K562 (cell line): Measurements from ENCODE around the gene OPA3. TPM values are rescaled to one million over a fixed set of nuclear protein-coding genes. Genes with fewer than 3 reads are reported as not detected.

Experiments
- ATAC-seq: fragments of 200-7000 bp; cut with Tn5 transposase; 3 replicates; pipeline ENCODE4 v1.9.1; 2020; ENCODE audit warnings: moderate library complexity
- BruUV-seq: library from RNA; stranded (reverse); fragments of 400-500 nt; replicated peaks from 2 replicates; lab custom pipeline; 2021; lab: Mats Ljungman, UMichigan
- CTCF ChIA-PET: fragments of 300-600 bp; formaldehyde crosslinking; extraction: SDS; loops from one replicate; lab custom pipeline; 2021; ENCODE audit warnings: low intra/inter-chr PET ratio; lab: Yijun Ruan, JAX
- POLR2A ChIA-PET: fragments of 300-600, 350-650 bp; sonication (Branson Sonifier 250); formaldehyde crosslinking; extraction: SDS; loops from one replicate; lab custom pipeline; 2021; ENCODE audit warnings: antibody characterized with exemption, inconsistent platforms; lab: Yijun Ruan, JAX
- DNase-seq, 4 experiments: peaks; one replicate each; pipeline versions ENCODE4 v3.0.0 to v3.0.0-alpha.2; 2011 to 2018; ENCODE audit warnings: low spot score in 3 of 4, mixed read lengths in 3 of 4; ENCODE audit errors: extremely low read depth in 1 of 4
- FAIRE-seq: peaks from 2 replicates; lab custom pipeline; 2011; peaks lifted over from hg19 to GRCh38; lab: Jason Lieb, UNC
- H2AFZ ChIP-seq: 2 replicates; pipeline ENCODE4 v1.6.0; 2011; ENCODE audit warnings: low read depth, low read length, control low read depth, inconsistent platforms
- H3K27ac ChIP-seq: fragments of 200-600 bp; 3 replicates; pipeline ENCODE4 v1.8.0; 2011; ENCODE audit warnings: low read depth, mild to moderate bottlenecking, control low read depth, inconsistent platforms, low read length, moderate library complexity, mixed read lengths; ENCODE audit errors: extremely low read depth
- H3K27me3 ChIP-seq, 2 experiments: fragments of 300-600 bp in 1 of 2; 2 replicates in 1 of 2; 3 replicates in 1 of 2; pipeline versions ENCODE4 v1.6.0 to v1.8.0; 2011; ENCODE audit warnings: inconsistent platforms in 2 of 2, low read length in 2 of 2, mild to moderate bottlenecking in 1 of 2, mixed read lengths in 1 of 2, moderate library complexity in 1 of 2; ENCODE audit not compliant: control insufficient read depth in 2 of 2, insufficient read depth in 2 of 2
- H3K36me3 ChIP-seq: fragments of 300-600 bp; 3 replicates; pipeline ENCODE4 v1.8.0; 2011; ENCODE audit warnings: mild to moderate bottlenecking, low read length, inconsistent platforms; ENCODE audit not compliant: control insufficient read depth, insufficient read depth
- H3K4me1 ChIP-seq, 2 experiments: fragments of 200-600 bp in 1 of 2; replicated peaks in 1 of 2; 2 replicates in 1 of 2; 3 replicates in 1 of 2; pipeline versions ENCODE4 v1.5.1 to v1.8.0; 2011; ENCODE audit warnings: inconsistent platforms in 2 of 2, low read length in 2 of 2, mild to moderate bottlenecking in 1 of 2, mixed read lengths in 1 of 2, moderate library complexity in 1 of 2; ENCODE audit not compliant: control insufficient read depth in 2 of 2, insufficient read depth in 2 of 2
- H3K4me2 ChIP-seq: 2 replicates; pipeline ENCODE4 v1.6.1; 2011; ENCODE audit warnings: low read length, control low read depth, inconsistent platforms, mixed read lengths; ENCODE audit not compliant: insufficient read depth
- H3K4me3 ChIP-seq: fragments of 200-600 bp; sonication (generic), shearing (Covaris generic); 2 replicates; pipeline ENCODE4 v1.5.1; 2016; ENCODE audit warnings: control low read depth, inconsistent platforms
- H3K79me2 ChIP-seq: fragments of 200-600 bp; 3 replicates; pipeline ENCODE4 v1.8.0; 2011; ENCODE audit warnings: low read length, inconsistent platforms; ENCODE audit not compliant: control insufficient read depth, insufficient read depth
- H3K9ac ChIP-seq, 2 experiments: 2 replicates each; pipeline versions ENCODE4 v1.6.0 to v1.6.1; 2011; ENCODE audit warnings: low read depth in 2 of 2, low read length in 2 of 2, control low read depth in 1 of 2, inconsistent platforms in 1 of 2, mild to moderate bottlenecking in 1 of 2, mixed read lengths in 1 of 2; ENCODE audit not compliant: insufficient read depth in 1 of 2
- H3K9me1 ChIP-seq: one replicate; pipeline ENCODE4 v1.6.0; 2011; ENCODE audit warnings: inconsistent platforms, mild to moderate bottlenecking, low read length, moderate library complexity; ENCODE audit not compliant: control insufficient read depth, insufficient read depth
- H3K9me3 ChIP-seq: replicated peaks from 2 replicates; pipeline ENCODE4 v1.5.1; 2011; ENCODE audit warnings: low read depth, low read length, inconsistent platforms; ENCODE audit not compliant: control insufficient read depth, insufficient read depth
- H4K20me1 ChIP-seq: replicated peaks from 2 replicates; pipeline ENCODE4 v1.6.1; 2011; ENCODE audit warnings: low read length, inconsistent platforms, mixed read lengths; ENCODE audit not compliant: control insufficient read depth, insufficient read depth
- DNMT1 ChIP-seq: fragments of 450-650 bp; IDR thresholded peaks from 2 replicates; pipeline ENCODE4 v1.6.1; 2016; ENCODE audit warnings: antibody characterized with exemption, mild to moderate bottlenecking
- PRDM10 ChIP-seq: fragments of 450-650 bp; IDR thresholded peaks from 2 replicates; pipeline ENCODE4 v1.6.1; 2018; ENCODE audit not compliant: partially characterized antibody
- SFPQ ChIP-seq: fragments of 200-400 bp; formaldehyde crosslinking; IDR thresholded peaks from 2 replicates; pipeline ENCODE4 v1.6.1; 2017; ENCODE audit warnings: mild to moderate bottlenecking, low read depth, low read length, moderate library complexity
- SRSF3 ChIP-seq: fragments of 200-400 bp; formaldehyde crosslinking; IDR thresholded peaks from 2 replicates; pipeline ENCODE4 v1.6.1; 2016; ENCODE audit warnings: mild to moderate bottlenecking, low read length, moderate library complexity; ENCODE audit not compliant: insufficient read depth
- XRCC3 ChIP-seq: fragments of 450-650 bp; IDR thresholded peaks from 2 replicates; pipeline ENCODE4 v1.6.1; 2017; ENCODE audit warnings: mild to moderate bottlenecking, moderate library complexity
- ZKSCAN1 ChIP-seq: fragments of 150-350 bp; IDR thresholded peaks from 2 replicates; pipeline ENCODE4 v1.6.1; 2016; ENCODE audit warnings: low read depth, low read length
- ZNF398 ChIP-seq: fragments of 250-450 bp; sonication (Bioruptor Pico); IDR thresholded peaks from 2 replicates; pipeline ENCODE4 v1.8.0; 2021; ENCODE audit warnings: moderate library complexity, mild to moderate bottlenecking, inconsistent platforms
- ZNF780A ChIP-seq: fragments of 250-450 bp; sonication (Bioruptor Pico); IDR thresholded peaks from 2 replicates; pipeline ENCODE4 v1.5.0; 2021; ENCODE audit warnings: mild to moderate bottlenecking
- WGBS: fragments of 100-300 bp; shearing (Covaris generic); methylation state at CpG from one replicate; pipeline ENCODE4 v1.1.6; 2016; ENCODE audit warnings: low coverage, mixed read lengths; ENCODE audit not compliant: insufficient coverage; ENCODE audit errors: missing lambda C conversion rate; 5-methylcytosine and 5-hydroxymethylcytosine counted together
- in situ Hi-C: fragments of 300-500 bp; cut with MboI; formaldehyde crosslinking; loops from 4 replicates; pipeline ENCODE4 v1.15.0; 2018; ENCODE audit warnings: inconsistent platforms, mixed read lengths
- intact Hi-C: fragments of 100-400 bp; cut with micrococcal nuclease; formaldehyde crosslinking; loops from 2 replicates; pipeline ENCODE4 v1.14.2; 2022
- polyA plus RNA-seq, 8 experiments: library from polyadenylated mRNA; depleted of rRNA in 4 of 8; stranded (reverse) in 5 of 8; unstranded in 3 of 8; fragments of >200 nt; fragmentation: Nextera tagmentation in 2 of 8; fragmentation: Illumina TruSeq in 1 of 8; extraction: Ambion mirVana in 2 of 8; extraction: Trizol in 1 of 8; gene quantifications; 2 replicates each; pipeline versions ENCODE4 v1.2.1 to v1.2.3, GENCODE V29; 2011 to 2014; ENCODE audit warnings: inconsistent platforms in 1 of 8, missing spikeins in 1 of 8
- total RNA-seq, 7 experiments: library from RNA; depleted of rRNA in 6 of 7; stranded (reverse); fragments of >200 nt in 6 of 7; fragmentation: Illumina TruSeq in 2 of 7; extraction: Trizol in 2 of 7; gene quantifications; 2 replicates each; pipeline versions ENCODE4 v1.2.1 to v1.2.3, GENCODE V29; 2011 to 2021; ENCODE audit warnings: low replicate concordance in 1 of 7
- TF ChIP-seq, protein P1 (sequence below): sonication (generic); formaldehyde crosslinking; IDR thresholded peaks from 2 replicates; pipeline ENCODE4 v1.8.0; 2022; ENCODE audit warnings: missing genetic modification reagents, mild to moderate bottlenecking, moderate library complexity, borderline replicate concordance

The OPA3 gene
- total and polyA plus RNA-seq, 9 of the 15 experiments (the other 6 are each of a cell fraction or from before 2014, with no cell fraction given), result 1.4 to 18.8 (median 9.0) TPM

DNA sequence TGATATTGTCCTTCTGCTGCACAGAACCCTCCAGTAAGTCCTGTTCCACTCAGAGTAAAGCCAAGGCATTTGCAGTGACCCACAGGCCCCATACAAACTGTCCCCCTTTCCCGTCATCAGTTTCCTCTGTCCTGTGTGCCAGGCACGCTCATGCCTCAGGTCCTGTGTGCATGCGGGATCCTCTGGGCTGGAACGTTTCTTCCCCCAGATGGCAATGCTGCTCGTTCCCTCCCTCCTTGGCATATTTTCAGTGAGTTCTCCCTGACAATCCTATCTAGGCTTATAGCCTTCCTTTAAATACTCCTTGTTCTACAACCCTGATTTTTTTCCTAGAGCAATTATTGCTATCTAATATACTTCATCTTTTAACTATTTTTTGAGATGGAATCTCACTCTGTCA lies 5.7 kb downstream of the OPA3 start (continued):
- TF ChIP-seq ZNF780A (CRISPR knock-in tag) (no peak), XRCC3 (no peak), ZNF398 (CRISPR knock-in tag) (no peak), SFPQ (no peak)

DNA sequence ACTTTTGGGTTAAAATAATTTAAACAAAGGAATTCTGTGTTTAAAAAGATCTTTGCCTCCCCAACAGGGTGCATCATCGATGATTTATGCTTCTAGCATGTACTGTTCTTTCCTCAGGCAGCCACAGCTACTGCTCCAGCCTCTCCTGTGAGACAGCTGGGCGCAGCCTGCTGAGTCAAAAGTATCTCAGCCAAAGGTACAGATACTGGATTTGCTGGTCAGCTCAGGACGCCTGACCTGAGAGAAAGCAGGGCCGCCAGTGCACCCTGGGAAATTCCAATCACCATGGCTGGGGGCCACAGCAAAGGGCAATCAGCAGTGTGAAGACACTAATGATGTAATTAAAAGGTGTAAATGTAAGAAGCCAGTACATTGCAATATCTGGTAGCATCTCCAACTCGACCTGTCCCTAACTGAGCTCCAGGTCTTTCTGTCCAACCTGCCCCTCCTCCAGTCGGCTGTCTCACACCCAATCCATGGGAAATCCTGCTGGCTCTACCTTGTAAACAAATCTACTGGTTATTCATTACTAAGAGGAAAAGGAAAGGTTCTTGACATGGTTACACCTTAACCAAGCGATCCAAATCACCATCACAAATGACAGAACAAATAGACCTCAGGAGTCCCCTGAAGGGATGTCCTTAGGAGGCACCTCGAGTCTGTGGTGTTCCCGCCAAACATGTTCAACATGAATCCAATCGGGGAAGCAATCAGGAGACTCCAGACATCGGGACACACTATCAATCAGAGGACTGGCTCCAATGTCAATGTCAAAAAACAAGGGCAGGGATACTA lies 7.3 kb downstream of the OPA3 start:
- peak; percentile 74 for ATAC-seq
- H2AFZ ChIP-seq, result no peak overlapping the region
- 29% methylated on average over 11 of the region's 11 CpGs for WGBS
- H4K20me1 ChIP-seq, result no peaks in the 10 kb centered on the region; the same call in 1 of the 2 replicates
- peak overlapping the region; percentile 17; the same call in 1 of the 2 replicates for H3K4me2 ChIP-seq
- H3K4me1 ChIP-seq, result peaks cover 18 to 19% of the 10 kb centered on the region in 2 experiments
- peaks cover 17% of the 10 kb centered on the region; the same call in 2 of the 3 replicates for H3K36me3 ChIP-seq
- in situ Hi-C loops (no loop called here), intact Hi-C loops (no loop called here)
- POLR2A ChIA-PET, result interaction anchor here (0.7 to 1.7 kb wide), 5 partner anchors 9 to 99 kb away, joined by 3 to 5 read pairs (median 4); no protein-coding TSS in a partner anchor
- CTCF ChIA-PET, result no interaction called here
- BruUV-seq, result no TSS peak
- H3K27ac ChIP-seq, result peak overlapping the region; percentile 57; the same call in 2 of the 3 replicates
- no peak overlapping the region for H3K4me3 ChIP-seq
- DNase-seq, result peak in 1 of 4 experiments; percentile 43
- no peaks in the 10 kb centered on the region for H3K9me1 ChIP-seq
- H3K79me2 ChIP-seq, result peaks cover 59% of the 10 kb centered on the region
- H3K9ac ChIP-seq, result peak overlapping the region in 1 of 2 experiments; percentile 71; a peak in 2 of 4 replicates
- no peaks in the 10 kb centered on the region for H3K27me3 ChIP-seq
- FAIRE-seq, result peak; percentile 83
- H3K9me3 ChIP-seq, result no peaks in the 10 kb centered on the region
- no peak for TF ChIP-seq SRSF3
- no peak for TF ChIP-seq DNMT1
- no peak for TF ChIP-seq ZKSCAN1
- TF ChIP-seq, protein P1, sequence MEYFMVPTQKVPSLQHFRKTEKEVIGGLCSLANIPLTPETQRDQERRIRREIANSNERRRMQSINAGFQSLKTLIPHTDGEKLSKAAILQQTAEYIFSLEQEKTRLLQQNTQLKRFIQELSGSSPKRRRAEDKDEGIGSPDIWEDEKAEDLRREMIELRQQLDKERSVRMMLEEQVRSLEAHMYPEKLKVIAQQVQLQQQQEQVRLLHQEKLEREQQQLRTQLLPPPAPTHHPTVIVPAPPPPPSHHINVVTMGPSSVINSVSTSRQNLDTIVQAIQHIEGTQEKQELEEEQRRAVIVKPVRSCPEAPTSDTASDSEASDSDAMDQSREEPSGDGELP (CRISPR knock-in tag), result peak; percentile 23; the same call in 1 of the 2 replicates
- TF ChIP-seq PRDM10, result no peak
